ENCODE data around the gene SLC46A2.

- TF ChIP-seq CTCF (IDR thresholded peaks at IDR 0.05) (no peak), POLR2AphosphoS5 (IDR thresholded peaks at IDR 0.05) (no peak)
These were observed 37.8 kb downstream of the SLC46A2 start for GRCh38 chr9:112852741-112853504.

Data from suprapubic skin (tissue), 3 donors.